HG02759 (cell line): ENCODE measurements around the gene B3GNT9.

Experiments
- ATAC-seq: cut with Tn5 transposase; IDR thresholded peaks from one replicate; pipeline ENCODE4 v1.9.1; 2021; ENCODE audit warnings: mild to moderate bottlenecking, moderate library complexity; ENCODE audit not compliant: unreplicated experiment

Gene B3GNT9

DNA sequence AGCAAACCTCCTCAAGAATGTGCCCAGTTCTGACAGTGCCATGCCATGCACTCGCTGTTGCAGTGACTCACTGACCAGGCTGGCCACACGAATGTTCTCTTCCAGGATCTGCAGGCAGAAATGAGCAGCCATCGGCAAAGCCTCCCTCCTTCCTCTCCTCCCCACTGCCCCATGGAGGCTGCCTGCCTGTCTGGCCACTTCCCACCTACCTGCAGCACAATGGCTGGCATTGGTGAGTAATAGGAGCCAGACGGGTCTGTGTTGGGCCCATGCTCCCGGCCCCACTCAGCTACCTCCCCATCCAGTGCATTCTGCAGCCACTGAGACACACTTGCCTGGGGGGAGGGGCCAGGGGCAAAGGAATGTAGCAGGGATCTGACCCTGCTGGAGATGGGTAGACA lies 35.8 kb upstream of the B3GNT9 start:
- no peak for ATAC-seq

DNA sequence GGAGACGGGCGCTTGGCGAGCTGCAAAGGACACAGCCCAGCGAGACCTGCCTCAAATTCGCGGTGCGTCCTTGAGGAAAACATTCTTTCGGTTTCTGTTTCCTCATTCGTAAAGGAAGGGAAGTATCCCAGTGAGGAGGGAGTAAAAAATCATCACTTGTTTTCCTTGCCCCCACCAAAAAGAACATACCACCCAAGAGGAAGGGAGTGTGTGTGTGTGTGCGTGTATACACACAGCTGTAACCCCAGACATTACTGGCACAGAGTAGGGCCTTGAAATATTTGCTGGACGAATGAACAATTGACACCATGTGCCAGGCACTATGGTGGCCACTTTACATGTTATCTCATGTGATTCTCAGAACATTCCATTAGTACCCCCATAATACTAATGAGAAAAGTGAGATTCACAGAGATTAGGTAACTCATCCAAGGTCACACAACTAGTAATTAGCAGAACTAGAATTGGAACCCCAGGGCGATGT lies 34.9 kb upstream of the B3GNT9 start:
- no peak for ATAC-seq

DNA sequence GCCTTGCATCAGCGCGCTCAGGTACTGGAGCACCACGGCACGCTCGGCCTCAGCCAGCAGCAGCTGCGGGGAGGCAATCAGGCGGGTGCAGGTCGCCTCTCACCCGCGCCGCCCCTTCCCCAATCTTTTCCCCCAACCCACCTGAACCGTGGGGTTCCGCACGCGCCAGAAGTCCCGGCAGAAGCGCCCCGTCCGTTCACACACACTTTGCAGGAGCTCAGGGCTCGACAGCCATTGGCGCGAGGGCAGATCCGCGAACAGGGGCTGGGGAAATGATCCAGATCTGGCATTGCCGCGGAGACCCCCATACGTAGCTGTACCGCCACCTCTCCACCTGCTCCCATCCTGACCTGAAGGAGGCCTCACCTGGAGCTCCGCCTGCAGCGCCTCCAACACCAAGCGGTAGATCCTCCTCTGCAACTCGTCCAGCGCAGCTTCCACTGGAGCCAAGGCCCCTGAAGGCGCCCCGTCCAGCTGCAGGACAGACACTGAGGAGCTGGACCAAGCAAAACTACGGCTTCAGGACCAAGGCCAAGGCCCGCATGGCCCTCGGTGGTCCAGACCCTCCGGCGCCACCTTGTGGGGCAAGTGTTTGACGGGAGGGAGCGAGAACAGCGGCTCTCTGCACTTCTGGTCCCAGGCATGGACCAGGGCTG lies 34.3 kb upstream of the B3GNT9 start:
- ATAC-seq: no peak

DNA sequence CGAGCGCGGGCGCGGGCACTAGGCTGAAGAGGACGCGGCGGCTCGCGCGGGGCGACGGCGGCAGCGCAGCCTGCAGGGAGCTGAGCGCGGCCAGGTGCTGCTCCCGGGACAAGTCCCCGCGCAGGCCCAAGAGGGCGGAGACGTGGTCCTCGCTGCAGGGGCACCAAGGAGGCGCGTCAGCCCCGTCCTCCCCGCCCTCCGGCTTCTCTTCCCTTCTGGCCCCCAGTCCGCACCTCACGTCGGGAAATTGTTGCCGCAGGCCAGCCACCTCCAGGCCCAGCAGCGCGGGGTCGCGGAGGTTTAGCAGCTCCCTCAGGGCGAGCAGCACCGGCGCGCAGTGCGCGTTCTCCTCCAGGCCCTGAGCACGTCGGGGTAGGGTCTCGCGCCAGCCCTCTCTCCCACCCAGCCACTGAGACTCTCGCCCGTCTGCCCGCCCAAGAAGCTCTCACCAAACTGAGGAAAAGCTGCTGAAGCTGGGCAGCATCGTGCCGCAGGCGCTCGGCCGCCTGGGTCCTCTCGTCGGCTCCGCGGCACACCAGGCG lies 33.7 kb upstream of the B3GNT9 start:
- peak; percentile 7 for ATAC-seq

GRCh38 chr16:67183627-67184452 lies 33.0 kb upstream of the B3GNT9 start, which contains the start of gene MATCAP1:
MATCAP1 (minus strand) TSS chr16:67183963; CDS start chr16:67180610, 3,353 bp downstream.
- ATAC-seq: peak; percentile 92

- no peak for ATAC-seq
These were observed 32.5 kb upstream of the B3GNT9 start for GRCh38 chr16:67183284-67183626.

GRCh38 chr16:67182288-67182687 lies 31.5 kb upstream of the B3GNT9 start:
- ATAC-seq: no peak

- no peak for ATAC-seq
These were observed 30.5 kb upstream of the B3GNT9 start for GRCh38 chr16:67181346-67181745.

DNA sequence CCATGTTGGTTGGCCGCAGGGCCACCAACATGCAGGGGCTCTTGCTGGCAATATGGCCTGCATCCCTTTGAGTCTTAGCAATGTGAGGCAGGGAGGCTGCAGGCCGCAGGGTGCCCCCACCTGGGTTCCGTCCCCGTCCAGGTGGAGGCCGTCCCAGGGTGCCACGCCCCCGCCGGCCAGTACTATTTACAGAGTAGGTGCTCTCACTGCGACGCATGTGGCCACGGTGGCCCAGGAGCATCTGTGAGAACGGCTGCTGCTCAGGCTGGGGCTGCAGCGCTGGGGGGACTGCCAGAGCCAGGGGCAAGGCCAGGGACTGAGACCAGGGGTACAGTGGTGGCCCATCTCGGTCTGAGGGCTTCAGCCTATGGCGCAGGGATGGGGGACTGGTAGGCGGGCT lies 29.4 kb upstream of the B3GNT9 start:
- ATAC-seq: no peak

DNA sequence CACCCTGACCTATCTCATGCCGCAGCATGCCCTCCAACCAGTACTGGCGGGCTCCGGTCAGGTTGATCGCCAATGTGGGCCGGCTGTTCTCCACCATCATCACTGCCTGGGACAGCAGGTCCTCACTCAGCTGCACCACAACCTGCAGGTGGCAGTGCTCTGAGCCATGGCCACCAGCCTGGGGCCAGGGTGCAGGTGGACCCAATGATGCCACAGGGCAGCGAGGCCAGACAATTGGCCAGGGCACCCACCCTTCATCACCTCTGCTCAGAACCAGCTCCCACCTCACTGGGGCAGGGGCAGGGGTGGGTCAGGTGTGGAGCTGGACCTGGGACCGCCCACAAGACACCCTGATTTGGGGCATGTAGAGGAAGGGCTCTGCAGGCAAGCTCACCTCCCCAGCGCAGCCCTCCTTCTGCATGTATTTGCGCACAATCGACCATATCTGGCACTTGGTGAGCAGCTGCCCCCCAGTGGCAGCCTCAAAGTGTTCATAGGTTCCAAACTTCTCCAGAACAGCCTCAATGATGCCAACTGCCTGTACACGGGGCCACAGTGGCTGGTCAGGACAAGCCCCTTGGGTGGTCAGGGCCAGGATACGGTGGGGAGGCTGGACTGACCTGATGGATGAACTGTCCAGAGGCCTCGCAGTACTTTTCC lies 28.8 kb upstream of the B3GNT9 start:
- ATAC-seq: no peak

GRCh38 chr16:67177743-67178699 lies 27.2 kb upstream of the B3GNT9 start:
- ATAC-seq: no peak

- ATAC-seq: no peak
These were observed 25.9 kb upstream of the B3GNT9 start for GRCh38 chr16:67176662-67177061.

- ATAC-seq: no peak
These were observed 24.0 kb upstream of the B3GNT9 start for GRCh38 chr16:67174706-67175231.

DNA sequence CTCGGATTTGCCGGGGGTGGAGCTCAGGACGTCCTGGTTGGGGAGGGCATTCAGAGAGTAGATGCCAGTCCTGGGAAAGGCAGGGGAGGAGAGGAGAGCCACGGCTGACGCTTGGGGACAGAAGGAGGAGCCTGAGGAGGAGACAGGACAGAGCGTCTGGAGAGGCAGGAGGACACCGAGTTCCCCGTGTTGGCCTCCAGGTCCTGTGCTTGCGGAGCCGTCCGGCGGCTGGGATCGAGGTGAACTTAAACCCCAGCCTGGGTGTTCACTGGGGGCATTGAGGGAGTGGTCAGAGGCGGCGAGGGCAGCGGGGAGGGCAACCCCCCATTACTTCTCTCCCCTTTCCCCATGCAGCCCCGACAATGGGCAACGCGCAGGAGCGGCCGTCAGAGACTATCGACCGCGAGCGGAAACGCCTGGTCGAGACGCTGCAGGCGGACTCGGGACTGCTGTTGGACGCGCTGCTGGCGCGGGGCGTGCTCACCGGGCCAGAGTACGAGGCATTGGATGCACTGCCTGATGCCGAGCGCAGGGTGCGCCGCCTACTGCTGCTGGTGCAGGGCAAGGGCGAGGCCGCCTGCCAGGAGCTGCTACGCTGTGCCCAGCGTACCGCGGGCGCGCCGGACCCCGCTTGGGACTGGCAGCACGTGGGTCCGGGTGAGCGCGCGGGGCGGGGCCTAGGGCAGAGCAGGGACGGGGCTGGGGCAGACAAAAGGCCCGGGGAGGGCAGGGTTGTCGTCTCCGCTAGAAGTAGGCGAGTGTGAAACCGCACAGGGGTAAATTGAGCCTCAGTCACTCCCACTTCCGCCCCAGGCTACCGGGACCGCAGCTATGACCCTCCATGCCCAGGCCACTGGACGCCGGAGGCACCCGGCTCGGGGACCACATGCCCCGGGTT lies 23.3 kb upstream of the B3GNT9 start:
- peak; percentile 43 for ATAC-seq

DNA sequence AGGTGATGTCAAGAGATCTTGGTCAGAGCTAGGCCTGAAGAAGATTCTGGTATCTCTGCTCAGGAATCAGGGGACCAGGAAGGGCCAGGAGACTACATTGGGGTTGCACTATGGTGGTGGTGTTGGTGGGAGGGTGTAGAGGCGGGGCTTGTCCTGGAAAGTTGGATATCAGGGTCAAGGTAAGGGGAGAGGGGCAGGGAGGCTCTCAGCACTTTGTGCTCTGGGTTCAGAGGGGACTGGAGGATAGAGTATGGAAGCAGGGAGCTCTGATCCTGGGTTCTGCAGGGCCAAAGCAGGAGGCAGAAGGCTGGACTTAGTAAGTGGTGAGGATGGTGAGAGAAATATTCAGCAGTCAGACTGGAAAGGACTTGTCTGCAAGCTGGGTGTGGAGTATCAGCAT lies 22.5 kb upstream of the B3GNT9 start:
- ATAC-seq: no peak

DNA sequence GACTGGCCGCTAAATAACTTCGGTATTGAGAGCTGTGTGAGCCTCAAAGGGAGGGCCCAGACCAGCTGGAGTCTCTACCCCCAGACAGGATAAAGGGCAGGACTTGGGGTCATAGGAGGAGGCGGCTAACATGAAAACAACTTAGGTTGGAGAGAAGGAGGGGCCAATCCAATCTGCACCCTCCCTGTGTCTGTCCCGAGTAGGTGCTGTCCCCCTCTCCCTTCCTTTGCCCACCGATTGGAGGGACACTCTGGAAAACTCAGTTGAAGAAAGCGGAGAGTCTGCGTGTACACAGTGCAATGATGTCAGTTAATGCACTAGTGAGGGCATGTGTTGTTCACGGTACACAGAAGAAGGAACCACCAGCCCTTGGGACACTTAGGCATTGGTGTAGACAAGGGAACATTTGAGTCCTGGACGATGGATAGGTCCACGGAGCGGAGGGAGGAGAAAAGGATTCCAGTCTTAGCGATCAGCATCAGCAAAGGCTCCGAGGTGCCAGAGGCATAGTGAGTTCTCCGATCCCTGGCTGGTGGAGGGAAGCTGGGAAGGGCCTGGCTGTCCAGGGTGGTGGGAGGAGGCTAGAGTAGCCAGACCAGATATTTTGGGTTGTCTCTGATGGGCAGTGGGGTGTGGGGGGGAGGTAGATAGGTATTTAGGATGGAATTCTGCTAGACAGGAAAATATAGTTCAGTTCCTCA lies 20.3 kb upstream of the B3GNT9 start:
- ATAC-seq: no peak

DNA sequence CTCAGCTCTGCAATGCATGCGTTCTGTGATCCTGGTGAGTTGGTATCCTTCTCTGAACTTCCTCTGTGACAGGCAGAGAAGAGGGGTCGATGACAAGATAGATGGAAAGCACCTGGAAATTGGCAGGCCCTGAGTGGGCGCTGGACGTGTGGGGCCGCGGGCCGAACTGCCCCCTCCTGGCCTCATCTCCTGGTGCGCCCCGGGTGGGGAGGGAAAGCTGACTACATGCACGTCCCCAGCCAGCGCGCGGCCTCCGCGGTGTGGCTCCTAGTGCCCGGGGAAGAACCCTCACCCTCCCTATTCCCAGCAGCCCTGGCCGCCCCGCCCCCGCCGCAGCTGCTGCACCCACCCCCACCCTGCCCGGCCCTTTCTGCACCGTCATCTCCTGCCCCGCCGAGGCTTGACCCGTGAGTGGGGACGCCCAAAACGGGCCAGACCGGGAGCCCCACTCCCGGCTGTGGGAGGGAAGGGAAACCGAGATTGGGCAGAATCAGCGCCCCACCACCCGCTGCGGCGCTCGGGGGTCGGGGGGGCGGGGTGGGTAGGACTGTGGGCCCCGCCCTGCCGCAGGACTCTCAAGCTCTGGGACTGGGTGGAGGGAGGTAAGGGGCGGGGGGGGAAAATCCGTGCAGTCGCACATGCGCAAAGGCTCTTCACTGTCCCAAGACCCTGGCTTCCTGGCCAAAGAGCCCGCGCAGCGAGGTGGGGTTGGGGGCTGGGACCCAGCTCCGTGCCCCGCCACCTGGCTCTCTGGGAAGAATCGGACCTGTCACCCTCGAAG lies 19.6 kb upstream of the B3GNT9 start, which contains the start of gene NOL3:
TSS of gene NOL3 (plus strand) at position 371 of the 781 bp plus-strand sequence.
- ATAC-seq: peak; percentile 52
